ENCODE measurements around the gene LRPPRC.

GRCh38 chr2:43984533-43984932 is 11.3 kb downstream of the LRPPRC start:
- TF ChIP-seq CREB1 (IDR thresholded peaks at IDR 0.05; ENCODE audit: low read depth) (no peak), TAF1 (IDR thresholded peaks at IDR 0.05; ENCODE audit: low read depth) (no peak), USF1 (IDR thresholded peaks at IDR 0.05) (no peak), FOXM1 (IDR thresholded peaks at IDR 0.05; ENCODE audit: borderline replicate concordance, low read depth) (no peak), RAD21 (IDR thresholded peaks at IDR 0.05; ENCODE audit: low read depth) (no peak), TEAD4 (IDR thresholded peaks at IDR 0.05) (no peak), EP300 (IDR thresholded peaks at IDR 0.05; ENCODE audit: borderline replicate concordance) (no peak), CEBPB (IDR thresholded peaks at IDR 0.05) (no peak), EGR1 (IDR thresholded peaks at IDR 0.05) (no peak)
